Mammary epithelial cell (primary cell): ENCODE results near the gene RBM33.

Source experiments
- EZH2 ChIP-seq: IDR thresholded peaks from 2 replicates; pipeline ENCODE4 v1.6.1; 2012; ENCODE audit warnings: low read length, inconsistent platforms, borderline replicate concordance
- TF ChIP-seq, protein P1 (sequence below), 2 donors: IDR thresholded peaks in 1 of 2; conservative IDR thresholded peaks in 1 of 2; 2 replicates each; pipeline ENCODE4 v1.5.1; 2011 to 2012; ENCODE audit warnings: inconsistent platforms in 2 of 2, low read length in 2 of 2, mild to moderate bottlenecking in 2 of 2, control low read depth in 1 of 2, low read depth in 1 of 2; ENCODE audit not compliant: insufficient read depth in 1 of 2; ENCODE audit errors: extremely low read depth in 1 of 2

GRCh38 chr7:155662343-155663043 is 18.0 kb downstream of the RBM33 start:
- TF ChIP-seq, protein P1, sequence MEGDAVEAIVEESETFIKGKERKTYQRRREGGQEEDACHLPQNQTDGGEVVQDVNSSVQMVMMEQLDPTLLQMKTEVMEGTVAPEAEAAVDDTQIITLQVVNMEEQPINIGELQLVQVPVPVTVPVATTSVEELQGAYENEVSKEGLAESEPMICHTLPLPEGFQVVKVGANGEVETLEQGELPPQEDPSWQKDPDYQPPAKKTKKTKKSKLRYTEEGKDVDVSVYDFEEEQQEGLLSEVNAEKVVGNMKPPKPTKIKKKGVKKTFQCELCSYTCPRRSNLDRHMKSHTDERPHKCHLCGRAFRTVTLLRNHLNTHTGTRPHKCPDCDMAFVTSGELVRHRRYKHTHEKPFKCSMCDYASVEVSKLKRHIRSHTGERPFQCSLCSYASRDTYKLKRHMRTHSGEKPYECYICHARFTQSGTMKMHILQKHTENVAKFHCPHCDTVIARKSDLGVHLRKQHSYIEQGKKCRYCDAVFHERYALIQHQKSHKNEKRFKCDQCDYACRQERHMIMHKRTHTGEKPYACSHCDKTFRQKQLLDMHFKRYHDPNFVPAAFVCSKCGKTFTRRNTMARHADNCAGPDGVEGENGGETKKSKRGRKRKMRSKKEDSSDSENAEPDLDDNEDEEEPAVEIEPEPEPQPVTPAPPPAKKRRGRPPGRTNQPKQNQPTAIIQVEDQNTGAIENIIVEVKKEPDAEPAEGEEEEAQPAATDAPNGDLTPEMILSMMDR (conservative IDR thresholded peaks at IDR 0.05 in 1 of 2, IDR thresholded peaks at IDR 0.05 in 1 of 2; ENCODE audit: extremely low read depth in 1 of 2, insufficient read depth in 1 of 2, low read depth in 1 of 2, low read length in 2 of 2), result no peak
- no peak for TF ChIP-seq EZH2
